Spinal cord (tissue), 10 donors: Measurements from ENCODE around the gene HIBCH. TPM values are rescaled to one million over a fixed set of nuclear protein-coding genes. Genes with fewer than 3 reads are reported as not detected.
"Not testable (repeated sequence)": the region's sequence is repeated elsewhere in the genome, so short reads cannot be mapped to it uniquely, and the experiment has no call there.

Experiments used
- DNase-seq, 6 donors: peaks; one replicate each; pipeline versions ENCODE4 v3.0.0 to v3.0.0-alpha.2; 2013 to 2015; ENCODE audit warnings: low spot score in 6 of 6, low read depth in 4 of 6
- H3K27ac ChIP-seq: one replicate; pipeline ENCODE4 v1.5.1; 2013; ENCODE audit warnings: low read depth, low read length, control low read depth
- H3K27me3 ChIP-seq: one replicate; pipeline ENCODE4 v1.6.1; 2013; ENCODE audit warnings: low read length; ENCODE audit not compliant: control insufficient read depth, insufficient read depth
- H3K36me3 ChIP-seq: one replicate; pipeline ENCODE4 v1.6.1; 2013; ENCODE audit warnings: low read length; ENCODE audit not compliant: control insufficient read depth, insufficient read depth
- H3K4me1 ChIP-seq: one replicate; pipeline ENCODE4 v1.6.1; 2013; ENCODE audit warnings: low read length; ENCODE audit not compliant: control insufficient read depth, insufficient read depth
- H3K4me3 ChIP-seq: one replicate; pipeline ENCODE4 v1.5.1; 2013; ENCODE audit warnings: low read depth, low read length, control low read depth
- H3K9me3 ChIP-seq: one replicate; pipeline ENCODE4 v1.6.1; 2013; ENCODE audit warnings: low read length; ENCODE audit not compliant: control insufficient read depth, insufficient read depth
- WGBS: methylation state at CpG from one replicate; pipeline ENCODE4 v1.1.5; 2013; ENCODE audit warnings: missing lambda C conversion rate; ENCODE audit not compliant: insufficient coverage; 5-methylcytosine and 5-hydroxymethylcytosine counted together
- polyA plus RNA-seq, 2 donors: library from polyadenylated mRNA; unstranded; fragments of 120-200 nt; gene quantifications; one replicate each; pipeline ENCODE4 v1.2.1, GENCODE V29; 2013; ENCODE audit not compliant: insufficient read length in 2 of 2
- total RNA-seq, 2 donors: library from RNA; depleted of rRNA in 1 of 2; stranded (reverse); fragments of 120-200 nt in 1 of 2; fragments of >200 nt in 1 of 2; gene quantifications; one replicate each; pipeline versions ENCODE4 v1.2.3 to v1.2.4, GENCODE V29; 2013 to 2014
- donor health status: healthy.

HIBCH gene
- total and polyA plus RNA-seq, 4 donors = 39.5 to 56.0 (median 48.8) TPM

DNA sequence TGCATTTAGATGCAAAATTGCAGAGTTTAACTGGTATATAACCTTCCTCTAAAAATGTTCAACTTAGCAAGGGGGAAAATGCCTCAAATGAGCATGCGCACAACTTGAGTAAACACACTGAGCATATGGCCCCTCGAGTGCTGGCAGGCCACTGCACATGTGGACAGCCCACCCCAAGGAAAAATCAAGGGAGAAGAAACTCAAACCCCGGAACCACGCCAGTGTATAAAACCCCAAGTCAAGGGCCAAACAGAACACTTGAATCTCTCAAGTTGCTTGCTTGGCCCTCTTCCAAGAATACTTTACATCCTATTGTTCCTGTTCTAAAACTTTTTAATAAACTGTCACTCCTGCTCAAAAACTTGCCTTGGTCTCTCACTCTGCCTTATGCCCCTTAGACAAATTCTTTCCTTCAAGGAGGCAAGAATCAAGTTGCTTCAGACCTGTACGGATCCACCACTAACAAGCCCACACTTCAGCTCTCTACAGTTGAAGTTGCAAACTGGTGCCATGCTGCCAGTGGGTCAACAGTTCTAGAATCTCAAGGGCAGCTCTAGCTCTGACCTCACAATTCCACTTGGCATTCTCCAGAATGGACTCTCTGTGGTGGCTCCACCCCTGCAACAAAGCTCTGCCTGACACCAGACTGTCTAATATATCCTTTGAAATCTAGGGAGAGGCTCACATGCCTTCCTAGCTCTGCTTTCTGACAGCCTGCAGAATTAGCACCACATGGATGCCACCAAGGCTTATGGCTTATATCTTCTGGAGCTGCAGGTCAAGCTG, 38.9 kb downstream of the HIBCH start:
- Histone ChIP-seq H3K4me3 (no peak overlapping the region), H3K9me3 (no peaks in the 10 kb centered on the region), H3K4me1 (peaks cover 5% of the 10 kb centered on the region), H3K36me3 (no peaks in the 10 kb centered on the region), H3K27me3 (no peaks in the 10 kb centered on the region), H3K27ac (peak overlapping the region; percentile 52)
- 89% methylated on average over 5 of the region's 5 CpGs for WGBS
- no peak for DNase-seq

DNA sequence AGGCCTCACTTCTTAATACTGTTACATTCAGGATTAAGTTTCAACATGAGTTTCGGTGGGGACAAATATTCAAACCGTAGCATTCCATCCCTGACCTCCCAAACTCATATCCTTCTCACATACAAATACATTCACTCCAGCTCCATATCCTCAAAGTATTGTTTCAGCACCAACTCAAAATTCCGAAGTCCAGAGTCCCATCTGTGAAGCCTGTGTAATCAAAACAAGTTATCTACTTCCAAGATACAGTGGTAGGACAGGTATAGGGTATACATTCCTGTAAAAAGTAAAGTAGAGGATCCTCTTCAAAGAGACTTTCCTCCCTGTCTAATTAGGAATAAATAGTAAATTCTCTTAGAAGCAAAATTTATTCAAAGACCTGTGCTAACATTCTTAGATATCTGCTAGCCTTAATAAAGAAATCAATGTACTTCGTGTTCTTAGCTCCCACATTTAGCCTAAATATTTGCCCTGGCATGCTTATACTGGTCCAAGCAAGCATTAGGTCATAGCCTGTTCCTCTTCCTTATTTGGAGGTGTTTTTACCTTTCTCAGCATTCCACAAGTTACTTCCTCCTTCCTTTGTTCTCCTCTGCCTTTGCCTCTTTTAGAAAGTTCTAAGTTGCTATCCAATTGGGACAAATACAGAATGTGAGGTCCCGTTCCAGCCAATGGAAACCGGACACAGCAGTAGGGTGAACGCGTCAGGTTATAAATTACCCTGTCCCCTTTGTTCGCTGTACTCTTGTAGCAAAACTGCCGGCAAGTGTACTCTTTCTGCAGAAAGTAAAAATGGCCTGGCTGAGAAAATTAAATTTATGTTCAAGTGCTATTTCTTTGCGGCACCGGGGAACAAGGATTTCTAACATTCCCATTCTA, 40.1 kb downstream of the HIBCH start:
- 66% methylated on average over 8 of the region's 12 CpGs for WGBS
- not testable (repeated sequence) for H3K4me3 ChIP-seq, DNase-seq, H3K36me3 ChIP-seq, H3K27me3 ChIP-seq, H3K9me3 ChIP-seq, H3K4me1 ChIP-seq
- peak overlapping the region; percentile 52 for H3K27ac ChIP-seq

DNA sequence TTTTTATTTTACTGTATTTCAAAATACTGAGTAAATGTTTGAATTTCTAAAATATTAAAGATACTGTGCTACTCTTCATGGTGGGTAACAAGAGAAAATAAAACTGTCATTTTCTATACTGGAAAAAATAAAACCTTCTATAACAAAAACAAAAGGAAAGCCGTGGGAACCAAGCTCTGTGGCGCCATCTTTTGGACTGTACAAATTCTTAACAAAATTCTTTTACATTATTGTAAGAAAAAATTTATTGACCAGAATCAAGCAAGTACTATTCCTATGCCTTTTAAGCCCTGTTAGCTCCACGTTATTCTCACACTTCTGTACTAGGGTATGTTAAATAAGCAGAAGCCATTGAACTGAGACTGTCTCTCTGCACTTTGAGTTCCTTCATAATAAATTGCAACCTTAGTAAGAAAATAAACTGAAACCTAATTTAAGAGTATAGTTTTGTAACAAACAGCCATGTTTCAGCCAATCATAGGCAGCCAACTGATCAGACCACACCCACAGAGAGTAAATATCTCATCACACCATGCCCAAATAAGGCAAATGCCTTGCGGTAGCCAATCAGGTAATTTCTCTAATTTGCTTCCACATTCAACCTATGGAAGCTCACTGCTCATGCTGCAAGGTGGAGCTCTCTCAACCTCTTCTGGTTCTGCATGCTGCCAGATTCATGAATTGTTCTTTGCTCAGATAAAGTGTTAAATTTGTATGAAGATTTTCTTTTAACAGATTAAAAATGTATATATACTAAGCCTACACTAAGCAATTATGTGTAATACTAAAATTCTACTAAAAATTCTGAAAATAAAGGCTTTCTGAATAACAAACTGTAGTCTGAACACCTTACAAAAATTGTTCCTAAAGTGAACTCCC, 42.2 kb downstream of the HIBCH start:
- Histone ChIP-seq H3K9me3 (no peaks in the 10 kb centered on the region), H3K27me3 (no peaks in the 10 kb centered on the region), H3K27ac (no peak overlapping the region), H3K4me1 (peaks cover 5% of the 10 kb centered on the region), H3K36me3 (no peaks in the 10 kb centered on the region), H3K4me3 (no peak overlapping the region)
- WGBS = 100% methylated on average over 1 of the region's 4 CpGs
- DNase-seq = peak in 5 of 6 donors; percentile 3 to 76 (median 14)

DNA sequence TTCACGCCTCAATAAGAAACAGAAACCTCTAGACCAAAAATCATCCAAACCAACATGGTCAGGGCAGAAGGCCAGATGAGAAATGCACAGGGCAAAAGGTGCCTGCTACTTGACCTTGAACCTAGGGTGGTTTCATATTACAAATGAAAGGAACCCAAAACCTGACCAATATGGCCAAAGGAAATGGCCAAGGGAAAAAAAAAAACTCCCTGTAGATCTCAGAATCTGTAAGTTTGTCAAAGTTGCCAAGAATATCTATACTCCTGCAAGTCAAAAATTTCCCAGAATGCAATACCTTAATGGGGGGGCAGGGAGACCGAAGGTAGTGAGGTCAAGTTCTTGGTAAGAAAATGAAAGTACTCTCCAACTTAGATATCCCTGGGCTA, 47.2 kb downstream of the HIBCH start:
- DNase-seq = no peak
- no peaks in the 10 kb centered on the region for H3K36me3 ChIP-seq
- H3K4me3 ChIP-seq = no peak overlapping the region
- no peaks in the 10 kb centered on the region for H3K9me3 ChIP-seq
- WGBS = no CpG with 5 or more reads among the region's 2 CpGs
- H3K4me1 ChIP-seq = no peaks in the 10 kb centered on the region
- no peak overlapping the region for H3K27ac ChIP-seq
- no peaks in the 10 kb centered on the region for H3K27me3 ChIP-seq

DNA sequence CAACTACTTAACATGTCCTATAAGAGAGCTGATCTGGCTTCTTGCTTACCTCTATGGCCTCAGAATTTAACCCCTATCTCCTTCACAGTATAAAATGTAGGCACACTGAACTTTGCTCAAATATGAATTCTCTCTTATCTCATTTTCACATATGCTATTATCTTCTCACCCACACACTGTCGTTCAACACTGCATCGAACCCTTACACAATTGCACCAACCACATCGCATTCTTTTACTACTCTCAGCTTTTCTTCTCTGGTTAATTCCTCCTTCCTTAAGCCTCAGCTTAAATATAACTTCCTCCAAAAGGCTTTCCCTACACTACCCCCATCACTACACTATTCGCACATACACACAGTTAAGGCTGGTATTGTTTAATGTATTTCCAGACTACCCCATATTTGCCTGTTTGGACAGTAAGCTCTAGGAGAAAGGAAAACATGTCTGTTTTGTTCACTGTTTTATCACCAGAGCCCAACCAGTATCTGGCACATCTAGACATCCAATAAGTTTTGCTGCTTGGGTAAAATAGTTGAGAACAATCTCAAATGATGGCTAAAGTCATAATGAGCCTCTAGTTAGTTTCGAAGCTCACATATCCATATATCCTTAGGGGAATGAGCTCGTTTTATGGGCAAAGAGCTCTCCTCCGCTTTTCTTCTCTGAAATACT, 47.7 kb downstream of the HIBCH start:
- Histone ChIP-seq H3K27me3 (no peaks in the 10 kb centered on the region), H3K4me1 (no peaks in the 10 kb centered on the region), H3K36me3 (no peaks in the 10 kb centered on the region), H3K27ac (no peak overlapping the region), H3K4me3 (no peak overlapping the region), H3K9me3 (no peaks in the 10 kb centered on the region)
- DNase-seq = no peak
- 88% methylated on average over 4 of the region's 7 CpGs for WGBS

DNA sequence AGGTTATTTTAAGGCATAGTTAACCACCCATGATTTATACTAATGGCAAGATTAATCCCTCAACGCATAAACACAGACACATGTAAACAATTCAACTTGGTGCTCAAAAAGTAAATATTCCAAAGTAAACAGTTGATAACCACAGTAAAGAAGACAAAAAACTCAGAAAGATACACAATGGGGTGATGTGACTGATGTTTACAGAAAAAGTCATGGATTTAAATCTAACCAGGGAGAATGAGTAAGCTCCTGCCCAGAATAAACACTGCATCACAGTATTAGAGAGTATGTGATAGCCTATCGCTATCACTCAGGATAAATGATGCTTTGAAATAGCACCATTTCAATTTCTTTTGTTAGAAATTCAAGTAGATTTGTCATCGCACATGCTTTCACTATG, 49.3 kb downstream of the HIBCH start:
- no peaks in the 10 kb centered on the region for H3K9me3 ChIP-seq
- H3K36me3 ChIP-seq = no peaks in the 10 kb centered on the region
- no peaks in the 10 kb centered on the region for H3K27me3 ChIP-seq
- no peak overlapping the region for H3K4me3 ChIP-seq
- no peaks in the 10 kb centered on the region for H3K4me1 ChIP-seq
- no peak overlapping the region for H3K27ac ChIP-seq
- no CpG with 5 or more reads among the region's 3 CpGs for WGBS
- peak in 1 of 6 donors; percentile 9 for DNase-seq

DNA sequence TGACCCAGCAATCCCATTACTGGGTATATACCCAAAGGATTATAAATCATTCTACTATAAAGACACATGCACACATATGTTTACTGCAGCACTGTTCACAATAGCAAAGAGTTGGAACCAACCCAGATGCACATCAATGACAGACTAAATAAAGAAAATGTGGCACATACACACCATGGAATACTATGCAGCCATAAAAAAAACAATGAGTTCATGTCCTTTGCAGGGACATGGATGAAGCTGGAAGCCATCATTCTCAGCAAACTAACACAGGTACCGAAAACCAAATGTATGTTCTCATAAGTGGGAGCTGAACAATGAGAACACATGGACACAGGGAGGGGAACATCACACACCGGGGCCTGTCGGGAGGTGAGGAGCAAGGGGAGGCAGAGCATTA, 49.9 kb downstream of the HIBCH start:
- not testable (repeated sequence) for H3K27me3 ChIP-seq, H3K36me3 ChIP-seq, H3K9me3 ChIP-seq, DNase-seq, H3K4me1 ChIP-seq, H3K4me3 ChIP-seq, H3K27ac ChIP-seq
- WGBS = 92% methylated on average over 2 of the region's 3 CpGs

DNA sequence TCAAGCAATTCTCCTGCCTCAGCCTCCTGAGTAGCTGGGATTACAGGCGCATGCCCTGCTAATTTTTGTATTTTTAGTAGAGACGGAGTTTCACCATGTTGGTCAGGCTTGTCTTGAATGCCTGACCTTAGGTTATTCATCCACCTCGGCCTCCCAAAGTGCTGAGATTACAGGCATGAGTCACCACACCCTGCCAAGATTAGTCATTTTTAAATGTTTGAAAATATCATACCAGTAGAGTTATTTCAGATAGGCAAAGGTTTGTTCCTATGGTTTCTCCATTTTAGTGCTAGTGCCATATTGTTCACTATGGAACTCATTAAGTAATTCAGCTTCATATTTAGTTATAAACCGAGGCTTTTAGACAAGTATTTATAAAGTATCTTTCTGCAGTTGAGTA, 52.3 kb downstream of the HIBCH start:
- 78% methylated on average over 1 of the region's 4 CpGs for WGBS
- DNase-seq = no peak
- H3K36me3 ChIP-seq = peaks cover 3% of the 10 kb centered on the region
- no peak overlapping the region for H3K27ac ChIP-seq
- no peak overlapping the region for H3K4me3 ChIP-seq
- no peaks in the 10 kb centered on the region for H3K4me1 ChIP-seq
- no peaks in the 10 kb centered on the region for H3K27me3 ChIP-seq
- no peaks in the 10 kb centered on the region for H3K9me3 ChIP-seq

DNA sequence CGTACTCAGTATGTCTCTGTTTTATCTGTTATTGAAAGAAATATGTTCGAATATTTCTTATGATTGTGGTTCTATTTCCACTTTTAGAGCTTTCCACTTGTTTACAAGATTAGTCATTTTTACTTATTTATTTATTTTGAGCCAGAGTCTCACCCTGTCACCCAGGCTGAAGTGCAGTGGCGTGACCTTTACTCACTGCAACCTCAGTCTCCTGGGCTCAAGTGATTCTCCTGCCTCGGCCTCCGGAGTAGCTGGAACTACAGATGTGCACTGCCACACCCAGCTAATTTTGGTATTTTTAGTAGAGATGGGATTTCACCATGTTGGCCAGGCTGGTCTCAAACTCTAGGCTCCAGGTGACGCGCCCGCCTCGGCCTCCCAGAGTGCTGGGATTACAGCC, 53.3 kb downstream of the HIBCH start:
- Histone ChIP-seq H3K36me3 (peaks cover 3% of the 10 kb centered on the region), H3K9me3 (no peaks in the 10 kb centered on the region), H3K4me1 (no peaks in the 10 kb centered on the region), H3K27ac (no peak overlapping the region), H3K4me3 (no peak overlapping the region), H3K27me3 (no peaks in the 10 kb centered on the region)
- 97% methylated on average over 5 of the region's 9 CpGs for WGBS
- DNase-seq = no peak
